Stomach smooth muscle (tissue), 2 donors: Measurements from ENCODE around the gene UHRF1.
"Not testable (repeated sequence)": the region's sequence is repeated elsewhere in the genome, so short reads cannot be mapped to it uniquely, and the experiment has no call there.

Experiments
- H3K27ac ChIP-seq: one replicate; pipeline ENCODE4 v1.7.0; 2013; ENCODE audit warnings: mild to moderate bottlenecking, low read length, inconsistent platforms
- H3K27me3 ChIP-seq, 2 donors: one replicate each; pipeline ENCODE4 v1.7.0; 2013; ENCODE audit warnings: low read length in 2 of 2; ENCODE audit not compliant: insufficient read depth in 2 of 2, control insufficient read depth in 1 of 2
- H3K36me3 ChIP-seq, 2 donors: one replicate each; pipeline ENCODE4 v1.7.0; 2013; ENCODE audit warnings: low read length in 2 of 2; ENCODE audit not compliant: control insufficient read depth in 2 of 2, insufficient read depth in 2 of 2
- H3K4me1 ChIP-seq: one replicate; pipeline ENCODE4 v1.7.0; 2013; ENCODE audit warnings: low read length; ENCODE audit not compliant: control insufficient read depth, insufficient read depth
- H3K4me3 ChIP-seq, 2 donors: one replicate each; pipeline ENCODE4 v1.7.0; 2013; ENCODE audit warnings: low read length in 2 of 2
- H3K9ac ChIP-seq, 2 donors: one replicate each; pipeline ENCODE4 v1.7.0; 2013; ENCODE audit warnings: low read length in 2 of 2, mild to moderate bottlenecking in 1 of 2
- H3K9me3 ChIP-seq, 2 donors: one replicate each; pipeline ENCODE4 v1.7.0; 2013; ENCODE audit warnings: low read length in 2 of 2; ENCODE audit not compliant: control insufficient read depth in 2 of 2
- donor health status: healthy.
- donor health status: Pancreatic carcinoma.

The UHRF1 gene

GRCh38 chr19:4937060-4937459, 27.8 kb downstream of the UHRF1 start:
- Histone ChIP-seq H3K9me3 (no peaks in the 10 kb centered on the region), H3K9ac (no peak overlapping the region), H3K4me1 (no peaks in the 10 kb centered on the region), H3K27ac (no peak overlapping the region), H3K27me3 (no peaks in the 10 kb centered on the region), H3K4me3 (no peak overlapping the region), H3K36me3 (no peaks in the 10 kb centered on the region)

DNA sequence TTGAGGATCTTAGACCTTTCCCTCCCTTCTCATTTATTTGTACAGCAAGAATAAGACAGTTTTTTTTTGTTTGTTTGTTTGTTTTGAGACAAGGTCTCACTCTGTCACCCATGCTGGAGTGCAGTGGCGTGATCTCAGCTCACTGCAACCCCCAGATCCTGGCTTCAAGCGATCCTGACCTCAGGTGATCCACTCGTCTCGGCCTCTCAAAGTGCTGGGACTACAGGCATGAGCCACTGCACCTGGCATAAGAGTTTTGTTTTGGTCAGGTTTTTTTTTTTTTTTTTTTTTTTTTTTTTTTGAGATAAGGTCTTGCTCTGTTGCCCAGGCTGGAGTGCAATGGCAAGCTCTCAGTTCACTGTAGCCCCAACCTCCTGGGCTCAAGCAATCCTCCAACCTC, 29.2 kb downstream of the UHRF1 start:
- not testable (repeated sequence) for H3K27me3 ChIP-seq, H3K4me1 ChIP-seq, H3K27ac ChIP-seq, H3K4me3 ChIP-seq, H3K36me3 ChIP-seq, H3K9me3 ChIP-seq, H3K9ac ChIP-seq

DNA sequence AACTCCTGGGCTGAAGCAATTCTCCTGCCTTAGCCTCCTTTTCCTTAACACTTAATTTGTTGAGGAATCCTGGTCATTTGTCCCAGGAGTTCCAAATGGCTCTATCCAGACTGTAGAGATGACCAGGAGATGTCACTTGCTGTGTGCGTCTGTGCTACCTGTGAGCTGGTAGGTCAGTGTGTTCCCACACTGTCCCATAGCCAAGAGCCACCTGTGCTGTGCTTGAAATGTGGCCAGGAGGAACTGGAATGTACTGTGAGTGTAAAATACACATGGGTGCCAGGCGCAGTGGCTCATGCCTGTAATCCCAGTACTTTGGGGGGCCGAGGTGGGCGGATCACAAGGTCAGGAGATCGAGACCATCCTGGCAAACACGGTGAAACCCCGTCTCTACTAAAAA, 30.2 kb downstream of the UHRF1 start:
- Histone ChIP-seq H3K4me1 (no peaks in the 10 kb centered on the region), H3K4me3 (no peak overlapping the region), H3K36me3 (no peaks in the 10 kb centered on the region), H3K9me3 (no peaks in the 10 kb centered on the region), H3K27ac (no peak overlapping the region), H3K9ac (no peak overlapping the region), H3K27me3 (no peaks in the 10 kb centered on the region)

- H3K4me3 ChIP-seq, H3K4me1 ChIP-seq, H3K9ac ChIP-seq, H3K9me3 ChIP-seq, H3K27me3 ChIP-seq, H3K27ac ChIP-seq, H3K36me3 ChIP-seq: not testable (repeated sequence)
These were observed 32.4 kb downstream of the UHRF1 start for GRCh38 chr19:4941638-4942169.

GRCh38 chr19:4950650-4951049, 41.3 kb downstream of the UHRF1 start:
- H3K27ac ChIP-seq, H3K9ac ChIP-seq: not testable (repeated sequence)

GRCh38 chr19:4951656-4952055, 42.4 kb downstream of the UHRF1 start:
- Histone ChIP-seq H3K9me3 (no peaks in the 10 kb centered on the region), H3K4me3 (no peak overlapping the region), H3K4me1 (no peaks in the 10 kb centered on the region)

More at GRCh38 chr19:4950650-4951049, 41.3 kb downstream of the UHRF1 start:
- not testable (repeated sequence) for H3K36me3 ChIP-seq, H3K4me1 ChIP-seq, H3K4me3 ChIP-seq, H3K27me3 ChIP-seq, H3K9me3 ChIP-seq

DNA sequence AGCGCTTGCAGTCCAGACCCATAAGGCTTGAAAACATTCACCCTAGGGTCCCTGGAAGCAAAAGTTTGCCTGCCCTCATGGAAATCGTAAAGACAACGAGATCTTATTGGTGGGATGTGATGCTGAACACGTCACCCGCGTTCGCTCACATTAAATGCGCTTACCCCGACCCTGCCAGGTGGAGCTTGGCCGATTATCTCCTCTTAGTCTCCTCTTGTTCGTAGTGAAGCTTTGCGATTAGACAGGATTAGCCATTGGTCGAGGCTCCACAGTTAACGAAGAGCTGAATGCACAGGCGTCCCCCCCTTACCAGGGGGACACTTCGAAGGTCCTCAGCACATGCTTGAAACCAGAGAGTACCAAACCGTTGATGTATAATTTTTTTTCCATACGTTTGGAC, 43.6 kb downstream of the UHRF1 start:
- Histone ChIP-seq H3K4me1 (no peaks in the 10 kb centered on the region), H3K36me3 (no peaks in the 10 kb centered on the region), H3K27me3 (no peaks in the 10 kb centered on the region), H3K4me3 (no peak overlapping the region), H3K9ac (no peak overlapping the region), H3K27ac (no peak overlapping the region), H3K9me3 (no peaks in the 10 kb centered on the region)

More at GRCh38 chr19:4951656-4952055, 42.4 kb downstream of the UHRF1 start:
- Histone ChIP-seq H3K27me3 (no peaks in the 10 kb centered on the region), H3K36me3 (no peaks in the 10 kb centered on the region), H3K9ac (no peak overlapping the region), H3K27ac (no peak overlapping the region)

DNA sequence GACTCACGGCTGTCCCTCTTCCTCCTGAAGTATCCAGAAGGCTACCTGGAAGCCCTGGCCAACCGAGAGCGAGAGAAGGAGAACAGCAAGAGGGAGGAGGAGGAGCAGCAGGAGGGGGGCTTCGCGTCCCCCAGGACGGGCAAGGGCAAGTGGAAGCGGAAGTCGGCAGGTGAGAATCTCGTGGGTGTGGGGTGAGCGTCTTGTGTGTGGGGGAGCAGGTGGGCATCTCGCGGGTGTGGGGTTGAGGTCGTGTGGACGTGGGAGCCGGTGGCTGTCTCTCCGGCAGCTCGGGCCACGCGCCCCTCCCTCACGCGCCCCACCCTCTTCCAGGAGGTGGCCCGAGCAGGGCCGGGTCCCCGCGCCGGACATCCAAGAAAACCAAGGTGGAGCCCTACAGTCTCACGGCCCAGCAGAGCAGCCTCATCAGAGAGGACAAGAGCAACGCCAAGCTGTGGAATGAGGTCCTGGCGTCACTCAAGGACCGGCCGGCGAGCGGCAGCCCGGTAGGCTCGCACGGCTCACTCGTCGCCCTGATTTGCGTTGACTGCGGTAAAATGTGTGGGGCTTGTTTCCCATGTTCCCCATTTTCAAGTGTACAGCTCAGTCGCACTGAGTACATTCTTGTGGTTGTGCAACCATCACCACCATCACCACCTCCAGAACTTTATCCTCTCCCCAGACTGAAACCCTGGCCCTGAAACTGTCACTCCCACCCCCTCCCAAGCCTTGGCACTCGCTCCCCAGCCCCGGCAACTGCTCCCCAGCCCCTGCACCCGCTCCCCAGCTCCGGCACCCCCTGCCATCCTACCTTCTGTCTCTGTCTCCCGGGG, 45.2 kb downstream of the UHRF1 start:
- not testable (repeated sequence) for H3K4me1 ChIP-seq, H3K27ac ChIP-seq, H3K4me3 ChIP-seq, H3K27me3 ChIP-seq, H3K9ac ChIP-seq, H3K36me3 ChIP-seq, H3K9me3 ChIP-seq

- Histone ChIP-seq H3K36me3 (no peaks in the 10 kb centered on the region), H3K4me3 (no peak overlapping the region), H3K27me3 (no peaks in the 10 kb centered on the region), H3K9ac (no peak overlapping the region), H3K4me1 (no peaks in the 10 kb centered on the region), H3K9me3 (no peaks in the 10 kb centered on the region), H3K27ac (no peak overlapping the region)
These were observed 46.0 kb downstream of the UHRF1 start for GRCh38 chr19:4955274-4955673.

GRCh38 chr19:4957981-4958380, 48.7 kb downstream of the UHRF1 start:
- H3K9ac ChIP-seq, result no peak overlapping the region
- H3K36me3 ChIP-seq, result no peaks in the 10 kb centered on the region

DNA sequence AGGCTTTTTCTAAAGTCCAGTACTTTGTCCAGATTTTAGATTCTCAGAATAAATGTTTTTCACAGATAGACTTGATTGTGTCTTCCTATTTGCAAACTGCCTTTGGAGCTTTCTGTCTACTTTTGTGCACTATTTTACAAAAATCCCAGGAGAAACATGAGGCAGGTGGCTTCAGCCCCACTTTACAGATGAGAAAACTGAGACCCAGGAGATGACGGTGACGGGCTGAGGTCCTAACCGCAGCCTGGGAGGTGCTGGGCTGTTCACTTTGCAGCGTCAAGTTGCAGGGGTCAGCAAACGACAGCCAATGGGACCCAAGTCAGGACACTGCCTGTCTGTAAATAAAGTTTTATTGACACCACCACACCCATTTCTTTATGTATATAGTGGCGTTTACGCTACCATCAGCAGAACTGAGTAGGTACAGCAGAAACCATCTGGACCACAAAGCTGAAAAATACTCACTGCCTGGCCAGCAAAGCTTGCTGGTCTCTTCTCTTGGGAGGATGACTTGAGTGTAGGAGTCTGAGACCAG, 52.9 kb downstream of the UHRF1 start:
- no peaks in the 10 kb centered on the region for H3K27me3 ChIP-seq
- no peak overlapping the region for H3K9ac ChIP-seq
- H3K4me3 ChIP-seq, result no peak overlapping the region
- H3K4me1 ChIP-seq, result no peaks in the 10 kb centered on the region
- no peaks in the 10 kb centered on the region for H3K9me3 ChIP-seq
- H3K27ac ChIP-seq, result no peak overlapping the region
- no peaks in the 10 kb centered on the region for H3K36me3 ChIP-seq

More at GRCh38 chr19:4957981-4958380, 48.7 kb downstream of the UHRF1 start:
- no peaks in the 10 kb centered on the region for H3K27me3 ChIP-seq
- H3K27ac ChIP-seq, result no peak overlapping the region
- H3K9me3 ChIP-seq, result no peaks in the 10 kb centered on the region
- H3K4me3 ChIP-seq, result no peak overlapping the region
- H3K4me1 ChIP-seq, result no peaks in the 10 kb centered on the region
